A549 (cell line): ENCODE data around the gene CDK9.

Experiments
- HOXB13 ChIP-seq: fragments of 250-450 bp; sonication (Bioruptor Pico); IDR thresholded peaks from 2 replicates; pipeline ENCODE4 v1.5.0; 2020; ENCODE audit warnings: low read depth, mild to moderate bottlenecking, moderate library complexity
- NR3C1 ChIP-seq: fragments of >200 bp; sonication (Bioruptor Twin); formaldehyde crosslinking; IDR thresholded peaks from 3 replicates; pipeline ENCODE4 v1.6.1; 2017
- PHF8 ChIP-seq: fragments of 200-600 bp; sonication (generic); IDR thresholded peaks from 2 replicates; pipeline ENCODE4 v1.6.1; 2016; ENCODE audit warnings: low read depth, mild to moderate bottlenecking, antibody characterized with exemption, moderate library complexity, borderline replicate concordance
- RAD21 ChIP-seq, 2 experiments: fragments of >200 bp in 1 of 2; sonication (Bioruptor Twin) in 1 of 2; formaldehyde crosslinking in 1 of 2; IDR thresholded peaks in 1 of 2; conservative IDR thresholded peaks in 1 of 2; 2 replicates in 1 of 2; 3 replicates in 1 of 2; pipeline ENCODE4 v1.6.1; 2012 to 2018; ENCODE audit warnings: inconsistent platforms in 1 of 2
- RFX5 ChIP-seq: fragments of 450-650 bp; IDR thresholded peaks from 2 replicates; pipeline ENCODE4 v1.7.1; 2014; ENCODE audit warnings: antibody characterized with exemption, mild to moderate bottlenecking, moderate library complexity
- SMC3 ChIP-seq: fragments of >200 bp; sonication (Bioruptor Twin); formaldehyde crosslinking; IDR thresholded peaks from 3 replicates; pipeline ENCODE4 v1.6.1; 2018; ENCODE audit warnings: inconsistent platforms
- SREBF2 ChIP-seq: fragments of 450-650 bp; IDR thresholded peaks from 2 replicates; pipeline ENCODE4 v1.6.1; 2014; ENCODE audit warnings: mild to moderate bottlenecking, moderate library complexity
- TP53 ChIP-seq: fragments of 250-450 bp; sonication (Bioruptor Pico); IDR thresholded peaks from 2 replicates; pipeline ENCODE4 v1.5.0; 2021; ENCODE audit warnings: mild to moderate bottlenecking, moderate library complexity
- TF ChIP-seq, protein P1 (sequence below): IDR thresholded peaks from 2 replicates; pipeline ENCODE4 v1.6.1; 2012
- TF ChIP-seq, protein P2 (sequence below): fragments of >200 bp; sonication (Bioruptor Twin); formaldehyde crosslinking; IDR thresholded peaks from 3 replicates; pipeline ENCODE4 v1.5.1; 2016
- TF ChIP-seq, protein P3 (sequence below): fragments of 450-650 bp; IDR thresholded peaks from 2 replicates; pipeline ENCODE4 v1.6.1; 2014; ENCODE audit warnings: antibody characterized with exemption

DNA sequence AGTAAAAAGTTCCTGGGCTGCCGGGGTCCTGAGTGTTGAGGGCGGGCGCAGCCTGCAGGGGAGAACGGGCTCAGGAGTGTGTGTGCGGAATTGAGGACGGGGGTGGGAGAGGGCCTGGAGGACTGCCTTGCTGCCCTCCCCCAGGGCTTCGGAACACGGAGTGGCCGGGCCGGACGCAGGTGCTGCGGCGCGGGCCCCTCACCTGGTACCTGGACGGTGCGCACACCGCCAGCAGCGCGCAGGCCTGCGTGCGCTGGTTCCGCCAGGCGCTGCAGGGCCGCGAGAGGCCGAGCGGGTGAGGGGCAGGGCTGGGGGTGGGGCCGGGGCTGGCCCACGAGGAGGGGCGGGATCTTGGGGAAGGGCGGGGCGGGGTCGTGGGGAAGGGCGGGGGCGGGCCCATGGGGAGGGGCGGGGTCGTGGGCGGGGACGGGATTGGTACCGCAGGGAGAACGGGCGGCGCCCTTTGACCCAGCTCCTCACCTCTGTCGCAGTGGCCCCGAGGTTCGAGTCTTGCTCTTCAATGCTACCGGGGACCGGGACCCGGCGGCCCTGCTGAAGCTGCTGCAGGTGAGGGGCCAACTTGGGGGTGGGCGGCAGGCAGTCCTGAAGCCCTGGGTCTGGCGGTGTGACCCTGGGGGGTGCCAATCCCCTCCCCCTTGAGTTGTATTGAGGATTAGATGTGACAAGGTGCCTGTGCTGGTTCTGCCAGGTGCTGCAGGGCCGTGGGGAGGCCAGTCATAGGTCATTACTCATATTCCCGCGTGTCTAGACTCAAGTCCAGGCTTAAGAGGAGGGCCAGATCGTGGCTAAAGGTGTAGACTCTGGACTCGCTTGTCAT lies 23.9 kb downstream of the CDK9 start:
- TF ChIP-seq, protein P1, sequence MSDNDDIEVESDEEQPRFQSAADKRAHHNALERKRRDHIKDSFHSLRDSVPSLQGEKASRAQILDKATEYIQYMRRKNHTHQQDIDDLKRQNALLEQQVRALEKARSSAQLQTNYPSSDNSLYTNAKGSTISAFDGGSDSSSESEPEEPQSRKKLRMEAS = no peak
- TF ChIP-seq, protein P2, sequence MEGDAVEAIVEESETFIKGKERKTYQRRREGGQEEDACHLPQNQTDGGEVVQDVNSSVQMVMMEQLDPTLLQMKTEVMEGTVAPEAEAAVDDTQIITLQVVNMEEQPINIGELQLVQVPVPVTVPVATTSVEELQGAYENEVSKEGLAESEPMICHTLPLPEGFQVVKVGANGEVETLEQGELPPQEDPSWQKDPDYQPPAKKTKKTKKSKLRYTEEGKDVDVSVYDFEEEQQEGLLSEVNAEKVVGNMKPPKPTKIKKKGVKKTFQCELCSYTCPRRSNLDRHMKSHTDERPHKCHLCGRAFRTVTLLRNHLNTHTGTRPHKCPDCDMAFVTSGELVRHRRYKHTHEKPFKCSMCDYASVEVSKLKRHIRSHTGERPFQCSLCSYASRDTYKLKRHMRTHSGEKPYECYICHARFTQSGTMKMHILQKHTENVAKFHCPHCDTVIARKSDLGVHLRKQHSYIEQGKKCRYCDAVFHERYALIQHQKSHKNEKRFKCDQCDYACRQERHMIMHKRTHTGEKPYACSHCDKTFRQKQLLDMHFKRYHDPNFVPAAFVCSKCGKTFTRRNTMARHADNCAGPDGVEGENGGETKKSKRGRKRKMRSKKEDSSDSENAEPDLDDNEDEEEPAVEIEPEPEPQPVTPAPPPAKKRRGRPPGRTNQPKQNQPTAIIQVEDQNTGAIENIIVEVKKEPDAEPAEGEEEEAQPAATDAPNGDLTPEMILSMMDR = no peak
- TF ChIP-seq RAD21 (conservative IDR thresholded peaks at IDR 0.05 in 1 of 2, IDR thresholded peaks at IDR 0.05 in 1 of 2) = no peak
- TF ChIP-seq TP53 (CRISPR knock-in tag) = no peak
- TF ChIP-seq RFX5 = no peak
- TF ChIP-seq PHF8 = no peak
- TF ChIP-seq SMC3 = no peak
- TF ChIP-seq NR3C1 = no peak
- no peak for TF ChIP-seq HOXB13 (CRISPR knock-in tag)
- no peak for TF ChIP-seq SREBF2
- TF ChIP-seq, protein P3, sequence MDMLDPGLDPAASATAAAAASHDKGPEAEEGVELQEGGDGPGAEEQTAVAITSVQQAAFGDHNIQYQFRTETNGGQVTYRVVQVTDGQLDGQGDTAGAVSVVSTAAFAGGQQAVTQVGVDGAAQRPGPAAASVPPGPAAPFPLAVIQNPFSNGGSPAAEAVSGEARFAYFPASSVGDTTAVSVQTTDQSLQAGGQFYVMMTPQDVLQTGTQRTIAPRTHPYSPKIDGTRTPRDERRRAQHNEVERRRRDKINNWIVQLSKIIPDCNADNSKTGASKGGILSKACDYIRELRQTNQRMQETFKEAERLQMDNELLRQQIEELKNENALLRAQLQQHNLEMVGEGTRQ = no peak
